Measurements from ENCODE around the gene PGAP3. TPM values are rescaled to one million over a fixed set of nuclear protein-coding genes. Genes with fewer than 3 reads are reported as not detected.
"Not testable (repeated sequence)": the region's sequence is repeated elsewhere in the genome, so short reads cannot be mapped to it uniquely, and the experiment has no call there.

PGAP3 gene
- total RNA-seq, 1 donor from 2014 or later, result 15.3 TPM

DNA sequence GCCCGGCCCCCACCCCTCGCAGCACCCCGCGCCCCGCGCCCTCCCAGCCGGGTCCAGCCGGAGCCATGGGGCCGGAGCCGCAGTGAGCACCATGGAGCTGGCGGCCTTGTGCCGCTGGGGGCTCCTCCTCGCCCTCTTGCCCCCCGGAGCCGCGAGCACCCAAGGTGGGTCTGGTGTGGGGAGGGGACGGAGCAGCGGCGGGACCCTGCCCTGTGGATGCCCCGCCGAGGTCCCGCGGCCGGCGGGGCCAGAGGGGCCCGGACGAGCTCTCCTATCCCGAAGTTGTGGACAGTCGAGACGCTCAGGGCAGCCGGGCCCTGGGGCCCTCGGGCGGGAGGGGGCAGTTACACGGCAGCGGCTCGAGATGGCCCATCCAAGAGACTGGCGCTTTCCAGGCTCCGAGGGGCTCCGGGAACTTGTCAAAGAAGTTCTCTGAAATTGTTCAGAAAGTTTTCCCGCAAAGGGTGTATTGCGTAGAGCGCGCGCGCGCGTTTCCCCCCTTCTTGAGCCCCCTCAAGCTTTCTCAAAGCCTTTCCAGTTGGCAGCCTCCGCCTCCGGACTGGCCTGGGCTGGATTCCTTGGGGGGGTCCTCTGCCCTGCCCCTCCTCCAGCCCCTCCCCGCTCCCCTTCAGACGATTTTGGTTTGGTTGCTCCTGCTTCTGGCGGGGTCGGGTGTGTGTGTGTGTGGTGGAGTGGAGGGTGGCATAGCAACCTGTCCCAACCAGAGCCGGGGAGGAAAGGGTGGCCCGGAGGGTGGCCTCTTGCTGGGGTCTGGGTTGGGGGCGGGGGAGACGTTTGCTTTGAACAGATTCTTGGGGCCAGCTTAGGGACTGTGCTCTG lies 12.5 kb upstream of the PGAP3 start:
- no peak for DNase-seq (ENCODE audit: low spot score)
- intact Hi-C loops (cut with DNase I), result no loop called here

GRCh38 chr17:39699818-39700147 lies 11.9 kb upstream of the PGAP3 start, which contains the start of gene ERBB2:
Gene ERBB2, plus strand, starts transcription at chr17:39700064. Its CDS starts 175 bp downstream, at chr17:39700239.
- intact Hi-C loops (cut with DNase I), result no loop called here
- no peak for DNase-seq (ENCODE audit: low spot score)

GRCh38 chr17:39699157-39699817 lies 11.4 kb upstream of the PGAP3 start:
- intact Hi-C loops (cut with DNase I); DNase-seq (ENCODE audit: low spot score): not testable (repeated sequence)

GRCh38 chr17:39697961-39698360 lies 10.1 kb upstream of the PGAP3 start:
- intact Hi-C loops (cut with DNase I), result no loop called here
- no peak for DNase-seq (ENCODE audit: low spot score)

- intact Hi-C loops (cut with DNase I), result no loop called here
- no peak for DNase-seq (ENCODE audit: low spot score)
Observed at GRCh38 chr17:39696731-39697130, 8.9 kb upstream of the PGAP3 start.

DNA sequence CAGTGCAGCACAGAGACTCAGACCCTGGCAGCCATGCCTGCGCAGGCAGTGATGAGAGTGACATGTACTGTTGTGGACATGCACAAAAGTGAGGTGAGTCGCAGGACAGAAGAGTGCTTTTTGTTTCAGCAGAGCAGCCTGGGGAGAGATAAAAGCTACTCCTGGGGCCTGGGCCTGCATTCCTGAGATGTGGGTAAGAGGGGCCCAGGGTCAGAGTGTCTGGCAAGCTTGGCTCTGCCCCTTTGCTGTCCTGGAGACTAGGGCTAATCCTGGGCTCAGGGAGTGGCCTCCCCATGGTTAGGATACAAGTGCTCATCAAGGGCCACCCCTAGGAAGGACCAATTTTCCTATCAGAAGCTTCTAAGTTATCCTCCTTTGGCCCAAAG lies 7.2 kb upstream of the PGAP3 start:
- intact Hi-C loops (cut with DNase I), result no loop called here
- DNase-seq (ENCODE audit: low spot score), result no peak

DNA sequence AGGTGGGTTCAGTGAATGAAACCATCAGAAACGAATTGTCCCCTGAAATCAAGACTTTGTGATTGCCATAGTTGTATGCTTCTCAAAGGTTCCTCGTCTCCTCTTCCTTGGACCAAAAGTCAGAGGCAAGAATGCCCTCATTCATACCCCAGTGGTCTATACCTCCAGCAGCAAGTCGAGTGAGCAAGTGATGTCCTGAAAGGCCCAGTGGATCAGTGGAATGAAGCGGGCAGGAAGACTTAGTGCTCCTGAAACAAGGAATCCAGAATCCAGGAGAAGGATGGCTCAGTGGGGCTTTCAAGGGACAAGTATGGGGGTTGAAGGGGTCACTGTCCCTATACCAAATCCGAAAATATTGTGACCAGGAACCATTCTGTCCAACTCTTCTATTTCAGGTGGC lies 6.7 kb upstream of the PGAP3 start:
- intact Hi-C loops (cut with DNase I), result no loop called here
- DNase-seq (ENCODE audit: low spot score), result no peak

DNA sequence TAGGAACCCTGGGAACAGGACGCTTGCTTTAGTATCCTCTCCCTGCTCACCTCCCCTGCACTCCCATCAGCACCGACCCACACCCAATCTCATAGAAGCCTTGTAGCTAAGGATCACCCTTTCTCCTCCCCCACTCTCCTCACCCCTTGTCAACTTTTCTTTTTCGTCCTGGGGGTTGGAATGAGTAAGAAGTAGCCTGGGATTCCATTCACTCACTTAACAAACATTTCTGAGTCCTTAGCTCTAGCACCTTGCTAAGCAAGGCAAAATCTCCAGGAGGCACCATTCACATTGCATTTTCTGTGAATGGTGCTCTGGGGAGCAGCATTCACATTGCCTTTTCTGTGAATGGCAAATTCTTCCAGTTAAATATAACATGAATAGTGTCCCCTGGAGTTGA lies 1.1 kb upstream of the PGAP3 start:
- intact Hi-C loops (cut with DNase I), result no loop called here
- no peak for DNase-seq (ENCODE audit: low spot score)

- no peak for DNase-seq (ENCODE audit: low spot score)
- intact Hi-C loops (cut with DNase I), result no loop called here
Observed at GRCh38 chr17:39688475-39688835, 598 bp upstream of the PGAP3 start.

- intact Hi-C loops (cut with DNase I), result no loop called here
- DNase-seq (ENCODE audit: low spot score), result no peak
Observed at GRCh38 chr17:39687101-39687545, 734 bp downstream of the PGAP3 start.

DNA sequence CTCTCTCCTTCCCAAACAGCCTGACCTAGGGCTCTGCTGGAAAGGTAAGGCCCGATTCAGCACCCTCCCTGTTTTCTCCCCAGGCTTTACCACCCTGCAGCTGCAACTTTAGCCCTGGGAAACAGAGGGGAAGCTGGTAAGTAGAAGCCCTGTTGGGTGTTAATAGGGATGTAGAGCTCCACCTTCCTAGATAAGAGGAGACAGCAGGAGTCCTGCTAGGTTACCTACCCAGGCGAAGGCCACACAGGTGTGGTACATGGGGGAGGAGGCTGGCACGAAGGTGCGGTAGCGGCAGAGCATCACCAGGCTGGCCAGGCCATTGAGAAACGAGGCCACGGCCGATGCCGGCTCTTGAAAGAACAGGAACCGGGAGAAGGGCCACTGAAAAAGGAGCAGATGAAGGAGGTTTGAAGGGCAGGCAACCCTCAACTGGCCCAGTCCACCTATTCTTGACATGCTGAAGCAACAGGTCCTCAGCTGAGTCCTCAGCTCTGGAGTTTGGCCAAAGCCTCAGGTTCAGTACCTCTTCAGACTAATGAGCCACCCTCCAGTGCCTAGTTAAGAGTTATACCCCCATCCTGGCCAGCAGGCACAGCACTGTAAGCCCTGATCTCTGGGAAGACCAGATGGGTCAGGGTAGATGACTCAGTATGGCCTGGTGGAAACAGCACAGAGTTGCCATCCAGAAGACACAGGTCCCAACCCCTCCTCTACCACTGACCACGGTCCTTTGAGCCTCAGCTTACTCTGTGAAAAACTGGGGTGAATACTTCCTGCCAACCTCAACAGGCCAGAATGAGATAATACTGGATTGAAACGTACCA lies 3.3 kb downstream of the PGAP3 start:
- intact Hi-C loops (cut with DNase I), result no loop called here
- DNase-seq (ENCODE audit: low spot score), result no peak

- no peak for DNase-seq (ENCODE audit: low spot score)
- intact Hi-C loops (cut with DNase I), result no loop called here
Observed at GRCh38 chr17:39683295-39683939, 4.4 kb downstream of the PGAP3 start.

DNA sequence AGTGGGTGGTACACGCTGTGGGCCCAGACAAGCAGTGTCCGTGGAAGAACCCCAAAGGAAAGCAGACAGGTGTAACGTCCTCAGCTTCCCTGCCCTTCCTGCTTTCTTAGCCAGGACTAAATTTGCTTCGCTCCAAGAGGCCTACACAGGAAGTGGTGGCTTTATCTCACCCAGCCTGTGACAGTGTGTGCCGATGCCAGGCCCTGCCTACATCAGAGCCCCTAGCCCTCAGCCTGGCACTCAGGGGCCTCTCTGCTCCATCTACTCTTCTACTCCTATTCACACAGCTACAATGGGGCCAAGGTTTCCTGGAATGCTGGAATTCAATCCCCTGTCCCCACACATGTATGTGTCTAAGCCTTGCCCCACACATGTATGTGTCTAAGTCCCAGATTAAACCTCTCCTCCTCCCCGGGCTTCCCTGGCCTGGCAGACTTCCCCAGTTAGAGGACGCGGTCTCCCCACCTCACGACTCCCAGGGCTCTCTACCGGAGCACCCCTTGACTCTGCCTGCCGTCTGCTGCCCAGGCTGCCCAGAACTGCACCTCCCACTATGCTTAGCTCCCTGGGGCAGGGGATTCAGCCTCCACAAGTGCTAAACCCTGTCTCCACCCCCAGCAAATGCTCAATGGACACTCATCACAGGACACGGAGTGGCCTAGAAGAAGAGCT lies 8.2 kb downstream of the PGAP3 start:
- intact Hi-C loops (cut with DNase I), result loop anchor here (2.0 kb wide), 1 partner anchor 15 kb away; the partner anchor contains the start of gene TCAP
- DNase-seq (ENCODE audit: low spot score), result no peak

DNA sequence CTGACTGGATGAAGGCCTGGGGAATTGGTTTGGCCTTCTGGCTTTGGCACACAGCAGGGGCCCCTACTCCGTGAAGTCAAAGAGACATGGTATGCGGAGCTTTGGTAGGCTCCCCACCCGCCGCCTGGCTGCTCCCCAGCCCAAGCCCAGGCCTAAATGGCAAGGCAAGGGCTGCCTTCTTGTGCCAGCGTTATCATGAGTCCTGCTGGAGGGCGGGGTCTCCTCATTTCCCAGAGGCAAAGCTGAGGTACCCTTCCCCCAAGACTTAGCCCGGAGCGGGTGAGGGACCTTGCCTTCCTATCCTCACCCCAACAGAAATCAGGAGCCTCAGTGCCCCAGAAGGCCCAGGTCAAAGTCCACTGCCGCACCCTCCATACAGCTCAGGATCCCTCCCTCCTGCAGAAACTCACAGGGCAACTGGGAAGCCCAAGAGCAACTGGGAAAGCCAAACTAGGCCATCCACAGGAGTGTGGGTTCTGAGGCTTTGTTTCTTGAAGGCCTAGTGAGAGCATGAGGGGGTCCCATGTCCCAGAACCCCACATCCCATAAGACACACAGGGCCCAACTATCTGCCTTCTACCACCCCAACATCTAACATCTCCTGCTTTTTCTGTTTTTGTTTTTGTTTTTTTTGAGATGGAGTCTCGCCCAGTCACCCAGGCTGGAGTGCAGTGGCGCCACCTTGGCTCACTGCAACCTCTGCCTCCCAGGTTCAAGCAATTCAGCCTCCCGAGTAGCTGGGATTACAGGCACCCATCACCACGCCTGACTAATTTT lies 9.3 kb downstream of the PGAP3 start:
- intact Hi-C loops (cut with DNase I), result loop anchor here (2.0 kb wide), 1 partner anchor 14 kb away; the partner anchor contains the start of gene TCAP
- DNase-seq (ENCODE audit: low spot score), result no peak

DNA sequence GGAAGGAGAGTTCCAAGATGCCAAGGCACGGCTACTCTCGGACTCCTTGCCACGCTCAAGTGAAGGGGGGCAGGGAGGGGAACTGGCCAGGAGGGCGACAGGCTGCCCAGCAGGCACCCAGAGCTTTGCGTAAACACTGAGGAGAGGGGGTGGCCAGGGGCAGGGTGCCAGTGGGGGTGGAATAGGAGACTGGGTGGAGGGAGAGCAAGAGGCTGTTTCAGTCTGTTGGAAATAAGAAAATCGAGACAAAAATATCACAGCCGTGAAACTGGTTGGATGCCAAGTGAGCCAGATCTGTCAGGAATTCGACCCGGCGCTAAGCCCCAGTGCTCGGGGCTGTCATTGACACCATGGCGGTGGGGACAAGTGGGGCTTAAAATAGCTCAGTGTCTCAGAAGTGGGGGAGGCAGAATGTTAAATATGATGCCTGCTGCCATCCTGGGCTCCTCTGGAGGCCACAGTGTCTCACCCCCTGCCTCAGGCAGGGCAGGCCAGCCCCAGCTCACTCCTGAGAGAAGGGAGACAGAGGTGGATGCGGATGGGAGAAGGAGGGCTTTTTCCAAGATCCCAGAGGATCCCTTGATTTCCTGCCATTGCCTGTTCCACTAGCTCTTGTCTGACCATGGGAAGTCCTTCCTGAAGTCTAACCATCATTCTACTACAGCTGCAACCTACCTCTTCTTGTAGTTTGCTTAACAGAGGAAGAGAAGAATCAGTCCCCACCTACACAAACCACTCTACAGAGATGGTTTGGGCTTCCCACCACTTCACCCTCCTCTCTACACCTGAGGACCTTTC lies 10.1 kb downstream of the PGAP3 start:
- DNase-seq (ENCODE audit: low spot score), result no peak
- intact Hi-C loops (cut with DNase I), result loop anchor here (2.0 kb wide), 1 partner anchor 13 kb away; the partner anchor contains the start of gene TCAP

- intact Hi-C loops (cut with DNase I), result no loop called here
- no peak for DNase-seq (ENCODE audit: low spot score)
Observed at GRCh38 chr17:39677072-39677471, 10.8 kb downstream of the PGAP3 start.

GRCh38 chr17:39676198-39676819 lies 11.5 kb downstream of the PGAP3 start:
- intact Hi-C loops (cut with DNase I), result no loop called here
- DNase-seq (ENCODE audit: low spot score), result no peak

All from cardiac septum (tissue), 1 donor.